ENCODE data around the gene KCTD8. TPM values are rescaled to one million over a fixed set of nuclear protein-coding genes. Genes with fewer than 3 reads are reported as not detected.

The KCTD8 gene
- total RNA-seq, 1 experiment from 2014 or later, result 3.8 TPM

DNA sequence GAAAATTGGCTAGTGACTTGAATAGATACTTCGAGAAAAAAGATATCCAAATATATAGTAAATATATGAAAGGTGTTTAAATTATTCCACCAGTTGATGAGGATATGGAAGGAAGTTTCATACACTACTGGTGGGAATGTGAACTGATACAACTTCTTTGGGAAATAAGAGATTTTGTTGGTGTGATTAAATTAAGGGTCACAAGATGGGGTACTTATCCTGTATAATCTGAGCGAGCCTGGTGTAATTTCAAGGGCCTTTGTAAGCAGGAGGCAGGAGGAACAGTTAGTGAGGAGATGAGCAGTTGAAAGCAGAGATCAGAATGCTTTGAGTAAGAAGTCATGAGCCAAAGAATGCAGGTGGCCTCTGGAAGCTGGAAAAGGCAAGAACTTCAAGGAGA lies 192.2 kb downstream of the KCTD8 start (continued):
- TF ChIP-seq, protein P1, sequence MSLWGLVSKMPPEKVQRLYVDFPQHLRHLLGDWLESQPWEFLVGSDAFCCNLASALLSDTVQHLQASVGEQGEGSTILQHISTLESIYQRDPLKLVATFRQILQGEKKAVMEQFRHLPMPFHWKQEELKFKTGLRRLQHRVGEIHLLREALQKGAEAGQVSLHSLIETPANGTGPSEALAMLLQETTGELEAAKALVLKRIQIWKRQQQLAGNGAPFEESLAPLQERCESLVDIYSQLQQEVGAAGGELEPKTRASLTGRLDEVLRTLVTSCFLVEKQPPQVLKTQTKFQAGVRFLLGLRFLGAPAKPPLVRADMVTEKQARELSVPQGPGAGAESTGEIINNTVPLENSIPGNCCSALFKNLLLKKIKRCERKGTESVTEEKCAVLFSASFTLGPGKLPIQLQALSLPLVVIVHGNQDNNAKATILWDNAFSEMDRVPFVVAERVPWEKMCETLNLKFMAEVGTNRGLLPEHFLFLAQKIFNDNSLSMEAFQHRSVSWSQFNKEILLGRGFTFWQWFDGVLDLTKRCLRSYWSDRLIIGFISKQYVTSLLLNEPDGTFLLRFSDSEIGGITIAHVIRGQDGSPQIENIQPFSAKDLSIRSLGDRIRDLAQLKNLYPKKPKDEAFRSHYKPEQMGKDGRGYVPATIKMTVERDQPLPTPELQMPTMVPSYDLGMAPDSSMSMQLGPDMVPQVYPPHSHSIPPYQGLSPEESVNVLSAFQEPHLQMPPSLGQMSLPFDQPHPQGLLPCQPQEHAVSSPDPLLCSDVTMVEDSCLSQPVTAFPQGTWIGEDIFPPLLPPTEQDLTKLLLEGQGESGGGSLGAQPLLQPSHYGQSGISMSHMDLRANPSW (CRISPR knock-in tag; conservative IDR thresholded peaks at IDR 0.05; ENCODE audit: low read depth), result no peak
- TF ChIP-seq, protein P2, sequence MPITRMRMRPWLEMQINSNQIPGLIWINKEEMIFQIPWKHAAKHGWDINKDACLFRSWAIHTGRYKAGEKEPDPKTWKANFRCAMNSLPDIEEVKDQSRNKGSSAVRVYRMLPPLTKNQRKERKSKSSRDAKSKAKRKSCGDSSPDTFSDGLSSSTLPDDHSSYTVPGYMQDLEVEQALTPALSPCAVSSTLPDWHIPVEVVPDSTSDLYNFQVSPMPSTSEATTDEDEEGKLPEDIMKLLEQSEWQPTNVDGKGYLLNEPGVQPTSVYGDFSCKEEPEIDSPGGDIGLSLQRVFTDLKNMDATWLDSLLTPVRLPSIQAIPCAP (CRISPR knock-in tag; IDR thresholded peaks at IDR 0.05), result no peak
- no peak for TF ChIP-seq MYBL2 (CRISPR knock-in tag; IDR thresholded peaks at IDR 0.05)
- no peak for TF ChIP-seq NFE2L1 (CRISPR knock-in tag; IDR thresholded peaks at IDR 0.05)

DNA sequence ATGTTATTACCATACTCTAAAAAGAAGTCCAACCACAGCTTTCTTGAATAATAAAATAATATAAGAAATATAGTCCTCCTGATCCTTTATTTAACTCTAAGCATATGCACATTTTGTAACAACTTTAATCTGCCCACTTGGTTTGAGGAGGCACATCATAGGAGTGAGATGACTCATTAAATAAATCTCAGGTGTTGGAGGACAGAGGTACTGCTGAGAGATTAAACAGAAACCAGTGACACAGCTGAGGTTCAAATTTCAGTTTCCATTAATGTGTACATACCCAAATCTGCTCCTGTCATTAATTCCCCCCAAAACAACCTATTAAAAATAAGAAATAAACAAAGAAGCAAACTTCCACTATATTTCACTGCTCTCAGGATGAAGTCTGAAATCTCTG lies 211.0 kb downstream of the KCTD8 start:
- ATAC-seq, result no peak

DNA sequence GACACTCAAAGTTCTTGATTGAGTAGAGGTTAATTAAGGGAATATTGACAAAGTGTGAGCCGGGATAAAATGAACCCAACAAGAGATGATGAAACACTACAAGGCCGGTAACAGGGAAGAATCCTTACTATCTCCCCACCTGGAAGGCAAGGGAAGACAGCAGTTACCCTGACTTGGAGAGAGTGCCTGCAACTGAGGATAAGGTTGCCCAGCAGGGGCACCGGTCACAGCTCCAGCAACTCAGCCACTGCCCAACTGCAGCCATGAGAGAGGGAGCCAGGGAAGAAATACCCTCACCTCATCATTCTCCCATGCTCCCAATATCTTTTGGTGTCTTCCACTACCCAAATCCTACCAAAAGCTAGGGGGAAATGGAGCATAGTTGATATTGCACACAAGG lies 212.7 kb downstream of the KCTD8 start:
- no peaks in the 10 kb centered on the region for H3K36me3 Mint-ChIP-seq
- H3K9me3 Mint-ChIP-seq, result peaks cover 9% of the 10 kb centered on the region
- H3K27ac Mint-ChIP-seq, result no peak overlapping the region
- DNase-seq (ENCODE audit: low spot score) (peak; percentile 12), ATAC-seq (peak; percentile 68)
- TF ChIP-seq, protein P3, sequence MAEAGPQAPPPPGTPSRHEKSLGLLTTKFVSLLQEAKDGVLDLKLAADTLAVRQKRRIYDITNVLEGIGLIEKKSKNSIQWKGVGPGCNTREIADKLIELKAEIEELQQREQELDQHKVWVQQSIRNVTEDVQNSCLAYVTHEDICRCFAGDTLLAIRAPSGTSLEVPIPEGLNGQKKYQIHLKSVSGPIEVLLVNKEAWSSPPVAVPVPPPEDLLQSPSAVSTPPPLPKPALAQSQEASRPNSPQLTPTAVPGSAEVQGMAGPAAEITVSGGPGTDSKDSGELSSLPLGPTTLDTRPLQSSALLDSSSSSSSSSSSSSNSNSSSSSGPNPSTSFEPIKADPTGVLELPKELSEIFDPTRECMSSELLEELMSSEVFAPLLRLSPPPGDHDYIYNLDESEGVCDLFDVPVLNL (CRISPR knock-in tag; IDR thresholded peaks at IDR 0.05; ENCODE audit: borderline replicate concordance, low read depth), result no peak
- TF ChIP-seq TEAD1 (CRISPR knock-in tag; IDR thresholded peaks at IDR 0.05), result no peak
- POLR2A ChIA-PET, result no interaction called here
- no peak overlapping the region for H3K4me3 Mint-ChIP-seq
- peaks cover 27% of the 10 kb centered on the region for H3K27me3 Mint-ChIP-seq (ENCODE audit: low read depth)
- CTCF ChIA-PET, result interaction anchor here (0.6 kb wide), 1 partner anchor 263 kb away, joined by 3 read pairs; no protein-coding TSS in a partner anchor
- H3K4me1 Mint-ChIP-seq, result peaks cover 8% of the 10 kb centered on the region

More for the DNA sequence above, 211.0 kb downstream of the KCTD8 start:
- CTCF ChIA-PET, result no interaction called here
- TF ChIP-seq, protein P4, sequence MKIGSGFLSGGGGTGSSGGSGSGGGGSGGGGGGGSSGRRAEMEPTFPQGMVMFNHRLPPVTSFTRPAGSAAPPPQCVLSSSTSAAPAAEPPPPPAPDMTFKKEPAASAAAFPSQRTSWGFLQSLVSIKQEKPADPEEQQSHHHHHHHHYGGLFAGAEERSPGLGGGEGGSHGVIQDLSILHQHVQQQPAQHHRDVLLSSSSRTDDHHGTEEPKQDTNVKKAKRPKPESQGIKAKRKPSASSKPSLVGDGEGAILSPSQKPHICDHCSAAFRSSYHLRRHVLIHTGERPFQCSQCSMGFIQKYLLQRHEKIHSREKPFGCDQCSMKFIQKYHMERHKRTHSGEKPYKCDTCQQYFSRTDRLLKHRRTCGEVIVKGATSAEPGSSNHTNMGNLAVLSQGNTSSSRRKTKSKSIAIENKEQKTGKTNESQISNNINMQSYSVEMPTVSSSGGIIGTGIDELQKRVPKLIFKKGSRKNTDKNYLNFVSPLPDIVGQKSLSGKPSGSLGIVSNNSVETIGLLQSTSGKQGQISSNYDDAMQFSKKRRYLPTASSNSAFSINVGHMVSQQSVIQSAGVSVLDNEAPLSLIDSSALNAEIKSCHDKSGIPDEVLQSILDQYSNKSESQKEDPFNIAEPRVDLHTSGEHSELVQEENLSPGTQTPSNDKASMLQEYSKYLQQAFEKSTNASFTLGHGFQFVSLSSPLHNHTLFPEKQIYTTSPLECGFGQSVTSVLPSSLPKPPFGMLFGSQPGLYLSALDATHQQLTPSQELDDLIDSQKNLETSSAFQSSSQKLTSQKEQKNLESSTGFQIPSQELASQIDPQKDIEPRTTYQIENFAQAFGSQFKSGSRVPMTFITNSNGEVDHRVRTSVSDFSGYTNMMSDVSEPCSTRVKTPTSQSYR (CRISPR knock-in tag; IDR thresholded peaks at IDR 0.05), result no peak
- TF ChIP-seq ZNF138 (CRISPR knock-in tag; conservative IDR thresholded peaks at IDR 0.05) (no peak), TEAD4 (CRISPR knock-in tag; IDR thresholded peaks at IDR 0.05) (no peak)
- H3K4me1 Mint-ChIP-seq, result no peaks in the 10 kb centered on the region
- H3K36me3 Mint-ChIP-seq, result no peaks in the 10 kb centered on the region
- peaks cover 9% of the 10 kb centered on the region for H3K9me3 Mint-ChIP-seq
- no peak for DNase-seq (ENCODE audit: low spot score)
- no peak overlapping the region for H3K27ac Mint-ChIP-seq
- peaks cover 10% of the 10 kb centered on the region for H3K27me3 Mint-ChIP-seq (ENCODE audit: low read depth)
- POLR2A ChIA-PET, result no interaction called here
- H3K4me3 Mint-ChIP-seq, result no peak overlapping the region

DNA sequence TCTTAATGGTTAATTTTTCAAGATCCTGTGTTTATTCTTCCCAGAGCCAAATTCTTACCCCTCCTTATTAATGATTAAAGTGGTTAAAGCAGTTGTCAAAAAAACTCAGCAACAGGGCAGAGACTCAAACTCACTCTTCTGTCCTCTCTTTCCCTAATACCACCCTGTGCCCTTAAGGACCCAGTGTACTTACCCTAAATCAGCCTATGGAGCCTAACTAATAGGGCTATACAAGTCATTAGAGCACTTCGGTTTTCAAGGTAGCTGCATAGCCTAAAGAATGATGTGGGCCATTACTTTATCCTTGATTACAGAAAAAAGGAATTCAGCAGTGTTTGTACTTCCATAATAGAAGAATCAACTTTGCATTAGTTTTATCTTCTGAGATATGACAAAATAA lies 216.3 kb downstream of the KCTD8 start:
- Mint-ChIP-seq H3K27ac (no peak overlapping the region), H3K9me3 (0 out of 2 replicates have a peak, but pooled peaks cover 2% of the 10 kb centered on the region), H3K4me1 (peaks cover 31% of the 10 kb centered on the region), H3K36me3 (no peaks in the 10 kb centered on the region), H3K4me3 (no peak overlapping the region), H3K27me3 (ENCODE audit: low read depth) (peaks cover 30% of the 10 kb centered on the region)
- ATAC-seq (peak; percentile 65; the same call in 1 of the 2 replicates), DNase-seq (ENCODE audit: low spot score) (no peak)
- CTCF ChIA-PET, result no interaction called here
- POLR2A ChIA-PET, result no interaction called here
- TF ChIP-seq, protein P5, sequence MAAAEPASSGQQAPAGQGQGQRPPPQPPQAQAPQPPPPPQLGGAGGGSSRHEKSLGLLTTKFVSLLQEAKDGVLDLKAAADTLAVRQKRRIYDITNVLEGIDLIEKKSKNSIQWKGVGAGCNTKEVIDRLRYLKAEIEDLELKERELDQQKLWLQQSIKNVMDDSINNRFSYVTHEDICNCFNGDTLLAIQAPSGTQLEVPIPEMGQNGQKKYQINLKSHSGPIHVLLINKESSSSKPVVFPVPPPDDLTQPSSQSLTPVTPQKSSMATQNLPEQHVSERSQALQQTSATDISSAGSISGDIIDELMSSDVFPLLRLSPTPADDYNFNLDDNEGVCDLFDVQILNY (CRISPR knock-in tag; IDR thresholded peaks at IDR 0.05), result no peak
- TF ChIP-seq EMX1 (CRISPR knock-in tag; IDR thresholded peaks at IDR 0.05), result no peak
- no peak for TF ChIP-seq ESRRA (CRISPR knock-in tag; IDR thresholded peaks at IDR 0.05; ENCODE audit: borderline replicate concordance)
- no peak for TF ChIP-seq TEAD1 (CRISPR knock-in tag; IDR thresholded peaks at IDR 0.05)
- TF ChIP-seq, protein P6, sequence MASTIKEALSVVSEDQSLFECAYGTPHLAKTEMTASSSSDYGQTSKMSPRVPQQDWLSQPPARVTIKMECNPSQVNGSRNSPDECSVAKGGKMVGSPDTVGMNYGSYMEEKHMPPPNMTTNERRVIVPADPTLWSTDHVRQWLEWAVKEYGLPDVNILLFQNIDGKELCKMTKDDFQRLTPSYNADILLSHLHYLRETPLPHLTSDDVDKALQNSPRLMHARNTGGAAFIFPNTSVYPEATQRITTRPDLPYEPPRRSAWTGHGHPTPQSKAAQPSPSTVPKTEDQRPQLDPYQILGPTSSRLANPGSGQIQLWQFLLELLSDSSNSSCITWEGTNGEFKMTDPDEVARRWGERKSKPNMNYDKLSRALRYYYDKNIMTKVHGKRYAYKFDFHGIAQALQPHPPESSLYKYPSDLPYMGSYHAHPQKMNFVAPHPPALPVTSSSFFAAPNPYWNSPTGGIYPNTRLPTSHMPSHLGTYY (CRISPR knock-in tag; IDR thresholded peaks at IDR 0.05), result no peak
- TF ChIP-seq, protein P1 (CRISPR knock-in tag; conservative IDR thresholded peaks at IDR 0.05; ENCODE audit: low read depth), result no peak
- TF ChIP-seq, protein P7, sequence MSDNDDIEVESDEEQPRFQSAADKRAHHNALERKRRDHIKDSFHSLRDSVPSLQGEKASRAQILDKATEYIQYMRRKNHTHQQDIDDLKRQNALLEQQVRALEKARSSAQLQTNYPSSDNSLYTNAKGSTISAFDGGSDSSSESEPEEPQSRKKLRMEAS (CRISPR knock-in tag; IDR thresholded peaks at IDR 0.05), result no peak
- TF ChIP-seq FOXJ3 (CRISPR knock-in tag; IDR thresholded peaks at IDR 0.05; ENCODE audit: borderline replicate concordance), result no peak
- no peak for TF ChIP-seq CREM (CRISPR knock-in tag; IDR thresholded peaks at IDR 0.05)
- TF ChIP-seq RELA (CRISPR knock-in tag; IDR thresholded peaks at IDR 0.05; ENCODE audit: borderline replicate concordance), result no peak
